Activated naive CD8-positive, alpha-beta T cell treated with anti-CD3 and anti-CD28 coated beads, Interleukin-2, amount 50 U/mL, for 16 hours (primary cell): ENCODE results near the gene CFDP1.

Source experiments
- DNase-seq: peaks from one replicate; pipeline ENCODE4 v3.0.0-alpha.2; 2020; ENCODE audit warnings: low read depth, low spot score

CFDP1 gene

DNA sequence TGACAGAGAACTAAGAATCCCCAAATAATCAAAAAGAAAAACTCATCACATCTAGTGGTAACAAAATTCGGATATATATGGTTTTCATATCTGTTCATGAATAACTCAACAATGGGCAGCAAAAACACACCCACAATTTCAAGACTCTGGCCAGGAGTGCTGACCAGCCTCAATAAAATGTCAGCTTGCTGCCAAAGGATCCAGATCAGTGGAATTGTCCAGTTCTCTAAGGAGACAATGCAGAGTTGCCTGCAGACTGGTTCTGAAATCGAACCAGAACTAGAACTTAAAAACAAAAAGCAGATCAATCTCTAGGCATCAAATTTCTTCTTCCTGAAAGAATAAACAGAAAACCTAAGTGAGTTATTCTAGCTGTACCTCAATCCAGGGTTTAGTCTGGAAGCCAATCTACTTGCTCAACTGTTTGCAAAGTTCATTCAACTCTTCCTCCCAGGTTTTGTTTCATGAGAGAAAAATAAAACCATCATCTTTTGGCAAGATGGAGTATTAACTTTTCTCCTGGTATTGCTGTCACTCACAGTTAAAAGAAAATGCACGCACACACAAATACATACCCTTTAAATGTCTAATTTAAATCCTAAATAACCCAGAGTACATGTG is 61.0 kb downstream of the CFDP1 start:
- DNase-seq: no peak

DNA sequence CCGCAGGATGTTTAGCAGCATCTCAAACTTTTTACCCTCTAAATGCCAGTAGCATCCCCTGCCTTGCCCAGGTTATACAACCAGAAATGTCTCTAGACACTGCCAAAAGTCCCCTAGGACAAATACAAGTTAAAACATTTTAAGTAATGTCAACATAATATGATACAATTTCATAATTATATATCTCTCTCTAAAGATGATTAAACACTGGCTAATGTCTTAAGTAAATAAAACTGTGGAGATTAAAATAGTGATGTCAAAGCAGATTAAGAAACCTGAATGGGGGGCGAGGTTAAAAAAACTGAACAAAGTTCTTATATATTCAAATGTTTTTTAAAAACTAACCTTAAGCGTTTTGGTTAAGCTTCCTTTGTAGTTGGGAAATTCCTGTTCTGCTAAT is 62.1 kb downstream of the CFDP1 start:
- DNase-seq: no peak

DNA sequence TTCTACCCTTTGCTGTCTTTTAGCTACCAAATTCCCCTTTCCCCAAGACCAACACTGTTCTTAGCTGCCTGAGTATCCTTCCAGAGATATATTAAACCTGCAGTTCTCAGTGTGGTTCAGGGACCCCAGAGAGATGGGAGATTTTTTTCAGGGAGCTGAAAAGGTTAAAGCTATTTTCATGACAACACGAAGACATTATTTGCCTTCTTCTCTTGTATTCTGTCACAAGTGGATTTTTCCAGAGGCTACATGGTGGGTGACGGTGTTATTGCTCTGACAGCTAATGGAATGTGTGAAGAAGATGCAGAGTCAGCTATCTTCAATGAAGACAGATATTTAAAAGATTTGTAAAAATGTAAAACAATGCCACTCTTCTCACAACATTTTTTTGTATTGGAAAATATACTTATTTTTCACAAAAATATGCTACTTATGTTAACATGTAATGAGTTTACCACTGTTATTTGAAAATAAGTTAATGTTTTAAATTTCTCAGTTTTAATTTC is 69.0 kb downstream of the CFDP1 start:
- no peak for DNase-seq

DNA sequence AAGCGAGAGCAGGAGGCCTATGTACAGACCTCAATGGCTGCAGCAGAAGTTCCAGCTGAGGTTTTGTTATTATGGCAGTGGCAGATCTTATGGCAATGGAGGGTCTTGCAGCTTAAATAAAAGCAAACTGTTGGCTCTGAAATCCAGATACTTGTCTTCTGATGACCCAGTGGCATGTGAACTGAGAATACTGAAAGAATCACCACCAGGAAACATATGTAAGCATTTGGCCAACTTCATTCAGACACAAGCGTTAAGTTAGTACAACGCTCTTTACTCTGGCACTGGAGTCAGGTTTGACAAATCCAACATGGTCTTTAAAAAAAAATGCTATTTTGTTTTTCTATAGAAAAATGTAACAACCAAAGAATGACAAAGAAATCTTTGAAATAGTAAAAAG is 70.5 kb downstream of the CFDP1 start:
- DNase-seq: no peak

DNA sequence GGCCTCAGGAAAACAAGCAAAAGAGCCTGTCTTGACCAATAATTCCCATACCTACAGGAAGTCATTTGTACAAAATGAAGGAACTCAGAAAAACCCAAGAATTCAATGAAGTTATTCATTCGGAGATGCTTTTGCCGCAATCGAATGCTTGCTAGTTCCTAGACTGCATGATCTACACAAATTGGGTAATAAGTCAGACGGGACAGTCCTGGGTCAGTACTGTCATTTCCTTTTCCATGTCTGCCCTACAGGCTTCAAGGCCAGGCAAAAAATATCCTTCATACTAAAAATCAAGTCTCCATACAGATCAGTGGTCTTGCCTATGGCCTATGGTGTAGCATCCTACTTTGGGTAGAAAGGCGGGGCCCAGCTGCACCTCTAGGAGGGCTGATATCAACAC is 71.4 kb downstream of the CFDP1 start:
- DNase-seq: no peak

DNA sequence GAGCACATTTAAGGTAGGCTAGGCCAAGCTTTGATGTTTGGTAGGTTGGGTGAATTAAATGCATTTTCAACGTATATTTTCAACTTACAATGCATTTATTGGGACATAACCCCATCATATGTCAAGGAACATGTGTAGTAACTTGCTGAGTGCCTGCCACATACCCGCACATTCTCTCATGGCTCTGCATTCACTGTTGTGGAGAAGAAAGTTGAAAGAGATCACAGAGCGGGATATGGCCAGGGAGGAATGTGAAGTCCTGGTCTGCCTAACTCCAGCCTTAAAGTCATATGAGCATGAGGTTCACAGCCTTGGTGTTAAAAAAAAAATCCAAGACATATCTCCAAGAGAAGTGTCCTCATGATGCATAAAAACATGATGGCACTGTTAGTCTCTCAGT is 79.1 kb downstream of the CFDP1 start:
- DNase-seq: no peak

DNA sequence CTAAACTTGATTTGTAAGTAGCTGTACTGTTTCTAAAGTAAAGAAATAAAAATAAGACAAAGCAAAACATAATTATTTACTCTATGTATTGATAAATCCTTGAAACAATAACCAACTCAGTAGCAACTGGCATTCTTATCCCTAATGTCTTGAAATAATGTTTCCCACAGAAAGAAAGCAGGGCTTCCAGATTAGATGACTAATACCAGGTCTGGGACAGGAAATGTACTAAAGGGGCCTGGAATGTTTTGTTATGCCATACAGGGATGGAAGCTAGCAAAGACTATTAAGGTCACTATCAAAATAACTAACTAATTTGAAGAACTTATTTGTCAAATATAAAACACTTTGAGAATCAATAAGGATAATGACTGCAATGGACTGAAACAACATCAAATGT is 82.1 kb downstream of the CFDP1 start:
- no peak for DNase-seq

DNA sequence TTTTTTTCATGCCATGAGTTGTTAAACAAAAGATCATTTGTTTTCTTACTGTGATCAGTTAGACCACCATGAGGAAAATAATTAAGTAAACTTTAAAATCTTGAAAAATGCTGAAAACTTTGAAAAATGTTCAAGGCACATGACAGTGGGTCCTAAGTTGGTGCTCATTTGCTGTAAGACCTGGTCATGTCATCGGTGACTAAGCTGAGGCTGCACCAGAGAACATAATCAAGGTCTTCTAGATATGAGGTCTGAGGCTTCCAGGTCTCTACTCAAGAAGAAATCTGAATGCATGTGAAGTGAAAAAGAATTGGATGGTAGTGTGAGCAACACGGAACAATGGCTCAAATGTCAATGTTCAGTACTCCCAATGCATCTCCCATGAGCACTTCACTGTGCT is 87.6 kb downstream of the CFDP1 start:
- no peak for DNase-seq

DNA sequence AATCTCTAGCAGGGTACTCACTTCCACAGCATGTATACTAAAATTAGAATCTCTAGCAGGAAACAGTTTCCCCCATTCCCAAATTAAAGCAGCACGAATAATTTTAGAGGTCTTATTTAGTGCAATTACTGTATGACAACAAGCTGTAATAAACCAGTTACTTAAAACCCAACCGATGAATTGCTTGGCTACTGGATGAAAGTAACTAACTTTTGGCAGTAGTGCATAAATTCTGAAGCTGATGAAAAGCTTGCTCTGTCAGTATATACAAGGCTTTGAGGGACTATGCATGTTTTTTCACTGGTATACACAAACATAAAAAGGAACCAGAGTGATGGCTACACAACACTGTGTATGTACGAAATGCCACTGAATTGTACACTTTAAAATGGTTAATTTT is 89.4 kb downstream of the CFDP1 start:
- DNase-seq: no peak

DNA sequence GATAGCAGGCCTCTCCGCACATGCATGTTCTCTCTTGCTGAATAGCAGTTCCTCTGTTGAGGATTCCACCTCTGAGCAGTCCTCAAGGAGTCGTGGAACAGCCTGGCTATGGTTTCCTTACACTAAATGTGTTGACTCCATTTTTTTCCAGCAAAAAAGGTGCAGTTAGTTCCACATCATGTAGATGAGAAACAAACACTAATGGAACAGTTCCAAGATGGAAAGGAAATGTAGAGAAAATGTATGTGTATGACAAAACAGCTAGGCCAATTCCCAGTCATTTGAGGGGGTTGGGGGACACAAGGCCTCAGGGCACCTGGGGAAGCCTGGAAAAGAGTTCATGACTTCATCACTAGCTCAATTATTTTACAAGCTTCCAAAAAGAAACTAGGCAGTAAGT is 90.0 kb downstream of the CFDP1 start:
- DNase-seq: no peak

DNA sequence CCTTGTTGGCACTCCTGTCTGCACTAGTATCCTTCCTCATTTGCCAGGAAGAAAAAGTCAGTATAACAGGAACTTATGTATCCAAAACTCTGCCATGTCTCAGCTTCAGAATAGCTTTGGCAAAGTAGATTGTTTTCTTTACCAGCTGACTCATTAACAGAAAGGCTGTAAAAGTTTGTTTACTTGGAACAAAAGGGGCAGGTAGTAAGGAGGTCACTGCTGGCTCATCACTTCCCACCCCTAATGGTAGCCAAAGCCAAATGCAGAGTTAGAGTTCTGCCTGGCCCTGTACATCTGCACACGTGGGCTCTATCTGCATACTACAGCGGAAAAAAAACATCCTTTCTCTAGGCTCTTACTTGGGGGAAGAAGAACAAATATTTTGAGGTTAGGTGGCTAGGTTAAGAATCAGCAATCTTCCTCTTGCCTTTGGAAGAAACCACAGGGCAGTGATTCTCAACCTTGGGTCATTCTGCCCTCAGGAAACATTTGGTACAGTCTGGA is 90.9 kb downstream of the CFDP1 start:
- no peak for DNase-seq

DNA sequence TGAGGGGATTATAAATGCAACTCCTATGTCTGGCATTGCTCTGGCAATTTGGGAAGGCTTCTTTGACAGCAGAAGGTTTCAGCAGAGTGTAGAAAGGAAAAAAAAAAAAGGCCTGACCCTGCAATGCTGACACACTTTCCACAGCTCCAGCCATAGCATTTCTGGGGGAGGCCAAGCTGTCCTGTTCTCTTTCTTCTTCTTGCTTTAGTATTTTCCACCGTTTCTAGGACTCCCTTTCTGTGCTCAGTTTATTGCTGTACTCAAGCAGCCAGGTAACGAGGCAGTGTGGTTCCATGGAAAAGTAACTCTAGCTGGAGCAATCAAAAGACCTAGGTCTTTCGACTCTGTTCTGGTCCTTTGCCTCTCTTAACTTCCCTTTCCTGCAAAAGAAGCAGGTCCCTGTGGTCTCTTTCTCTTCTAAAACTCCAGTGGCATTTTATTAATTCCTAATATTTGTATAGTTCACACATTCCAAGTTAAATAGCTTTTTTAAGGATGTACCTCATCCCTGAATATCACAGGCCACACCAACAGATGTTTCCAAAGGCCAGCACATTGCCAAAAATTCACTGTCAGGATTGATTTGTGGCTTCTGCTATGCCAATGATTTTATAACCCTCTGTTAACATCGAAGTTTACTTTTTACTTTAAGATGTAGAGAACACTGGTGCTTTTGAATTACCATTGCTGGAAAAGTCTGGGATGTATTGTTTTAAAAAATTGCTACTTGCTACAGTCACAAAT is 91.6 kb downstream of the CFDP1 start:
- DNase-seq: no peak

DNA sequence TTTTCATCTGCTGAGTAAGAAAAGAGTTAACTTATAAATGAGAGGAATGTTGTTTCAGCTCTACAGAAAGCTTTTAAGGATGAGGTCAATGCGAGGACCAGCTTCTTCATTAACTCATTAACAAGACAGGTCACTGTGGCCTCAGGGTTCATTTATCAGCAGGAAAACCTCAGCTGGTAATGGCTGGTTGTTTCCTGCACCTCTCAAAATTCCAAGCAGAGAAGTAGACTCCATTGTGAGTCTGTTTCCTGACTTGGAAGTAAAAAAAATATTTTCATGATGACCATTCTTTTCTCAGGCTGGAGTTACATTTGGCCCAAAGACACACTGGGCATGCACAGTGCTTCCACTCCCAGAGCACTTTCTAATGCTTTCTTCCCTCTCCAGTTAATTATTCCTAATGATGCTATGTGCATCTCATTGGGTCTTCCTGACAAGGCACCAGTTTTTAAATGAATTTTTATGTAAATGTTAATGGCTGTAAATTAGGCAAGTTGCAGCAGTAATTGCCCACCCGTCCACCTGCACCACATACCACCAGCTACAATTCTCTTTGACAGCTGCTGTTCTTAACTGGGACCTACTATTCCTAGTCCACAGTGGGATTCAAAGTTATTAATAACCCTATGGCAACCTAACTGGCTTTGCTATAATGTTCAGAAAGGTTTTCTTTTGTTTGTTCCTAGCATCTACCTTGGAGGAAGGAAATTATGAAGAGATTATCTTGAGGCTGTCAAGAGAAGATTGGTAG is 92.4 kb downstream of the CFDP1 start:
- DNase-seq: no peak

DNA sequence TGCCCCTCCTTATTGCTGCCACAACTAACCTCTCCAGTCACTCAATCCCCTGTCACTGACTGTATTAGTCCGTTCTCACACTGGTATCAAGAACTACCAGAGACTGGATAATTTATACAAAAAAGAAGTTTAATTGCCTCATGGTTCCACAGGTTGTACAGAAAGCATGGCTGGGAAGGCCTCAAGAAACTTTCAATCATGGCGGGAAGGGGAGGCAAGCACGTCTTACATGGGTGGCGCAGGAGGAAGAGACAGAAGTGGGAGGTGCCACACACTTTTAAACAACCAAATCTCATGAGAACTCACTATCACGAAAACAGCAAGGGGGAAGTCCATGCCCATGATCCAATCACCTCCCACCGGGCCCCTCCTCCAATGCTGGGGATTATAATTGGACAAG is 95.9 kb downstream of the CFDP1 start:
- DNase-seq: no peak

DNA sequence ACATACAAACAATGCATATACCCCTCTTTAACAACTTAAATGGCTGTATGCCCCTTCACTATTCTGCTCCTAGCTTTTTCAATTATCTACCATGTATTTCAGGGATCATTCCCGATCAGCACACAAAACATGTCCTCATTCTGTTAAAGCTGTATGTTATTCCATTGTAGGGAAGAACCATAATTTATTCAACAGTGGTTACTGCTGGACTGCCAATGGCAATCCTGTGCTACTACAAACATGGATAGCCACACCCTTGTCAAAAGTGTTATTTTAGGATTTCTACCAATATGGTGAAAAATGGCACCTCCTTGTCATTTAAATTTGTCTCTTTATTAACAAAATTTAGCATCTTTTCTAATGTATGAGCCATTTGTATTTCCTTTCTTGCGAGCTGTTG is 96.8 kb downstream of the CFDP1 start:
- DNase-seq: no peak

DNA sequence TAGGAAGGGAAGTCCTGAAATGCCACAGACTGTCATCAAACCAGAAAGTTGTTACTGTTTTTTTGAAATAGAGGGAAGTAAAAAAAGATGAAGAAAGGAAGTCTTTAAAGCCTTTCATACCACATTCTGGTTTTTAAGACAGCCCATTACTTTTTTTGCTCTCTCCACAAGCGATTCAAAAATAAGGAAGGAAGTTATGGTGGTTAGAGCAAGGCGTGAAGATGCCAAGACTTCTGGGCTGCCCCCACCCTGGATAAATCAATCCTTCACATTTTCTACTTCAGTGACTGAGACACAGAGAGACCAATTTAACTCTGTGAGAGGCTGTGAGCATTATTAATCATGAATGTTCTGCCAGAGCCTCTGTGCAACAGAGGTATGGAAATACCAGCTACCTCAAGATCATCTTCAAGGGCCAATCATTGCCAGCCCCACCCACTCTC is 99.6 kb downstream of the CFDP1 start:
- DNase-seq: no peak

DNA sequence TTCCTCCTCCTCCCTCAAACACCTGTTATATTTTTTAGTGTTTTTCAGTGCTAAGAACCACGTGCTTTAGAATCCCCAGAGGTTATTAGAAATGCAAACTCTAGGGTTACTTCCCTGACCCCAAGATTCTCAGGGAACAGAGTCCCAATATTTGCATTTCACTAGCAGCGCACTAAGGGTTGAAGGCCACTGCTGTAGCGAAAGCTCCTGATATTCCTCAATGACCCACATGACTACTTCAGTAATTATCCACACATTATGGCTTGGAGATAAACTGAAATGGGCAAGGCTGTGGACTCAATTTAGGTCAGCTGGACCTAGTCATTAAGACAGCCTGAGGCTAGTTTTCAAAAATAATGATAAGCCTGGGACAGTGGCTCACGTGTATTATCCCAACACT is 103.4 kb downstream of the CFDP1 start:
- no peak for DNase-seq

DNA sequence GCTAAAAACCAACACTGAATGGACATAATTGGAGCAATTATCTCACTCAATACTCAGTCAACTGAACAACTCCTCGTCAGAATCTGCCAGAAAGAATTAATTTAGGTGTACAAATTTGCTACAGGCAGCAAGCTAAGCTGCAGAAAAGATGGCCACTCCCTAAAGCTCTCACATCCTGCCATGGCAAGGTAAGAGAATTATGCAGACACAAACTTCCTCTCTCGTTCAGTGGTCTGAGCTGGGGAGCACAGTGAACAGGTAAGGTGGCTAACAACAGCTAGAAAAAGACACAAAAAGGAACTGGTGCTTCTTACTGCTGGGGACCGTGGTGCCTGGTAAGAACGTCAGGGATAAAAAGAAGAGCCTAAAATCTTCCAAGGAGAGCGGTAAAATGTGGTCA is 107.0 kb downstream of the CFDP1 start:
- DNase-seq: no peak

DNA sequence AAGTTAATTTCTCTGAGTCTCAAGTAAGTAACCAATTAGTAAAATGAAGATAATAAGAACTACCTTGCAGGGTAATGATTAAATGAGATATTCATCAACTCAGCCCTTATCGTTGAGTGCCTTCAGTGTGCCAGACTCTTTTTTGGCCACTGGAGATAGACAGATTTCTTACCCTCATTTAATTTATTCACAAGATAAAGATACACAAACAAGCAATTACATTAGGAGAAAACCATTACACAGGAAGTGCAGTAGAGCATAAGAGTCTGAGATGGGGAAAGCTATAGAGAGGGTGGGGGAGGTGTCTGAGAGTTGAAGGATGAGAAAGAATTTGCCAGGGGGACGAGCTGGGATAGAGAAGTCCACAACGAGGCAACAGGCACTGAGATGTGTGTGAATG is 109.4 kb downstream of the CFDP1 start:
- DNase-seq: no peak

DNA sequence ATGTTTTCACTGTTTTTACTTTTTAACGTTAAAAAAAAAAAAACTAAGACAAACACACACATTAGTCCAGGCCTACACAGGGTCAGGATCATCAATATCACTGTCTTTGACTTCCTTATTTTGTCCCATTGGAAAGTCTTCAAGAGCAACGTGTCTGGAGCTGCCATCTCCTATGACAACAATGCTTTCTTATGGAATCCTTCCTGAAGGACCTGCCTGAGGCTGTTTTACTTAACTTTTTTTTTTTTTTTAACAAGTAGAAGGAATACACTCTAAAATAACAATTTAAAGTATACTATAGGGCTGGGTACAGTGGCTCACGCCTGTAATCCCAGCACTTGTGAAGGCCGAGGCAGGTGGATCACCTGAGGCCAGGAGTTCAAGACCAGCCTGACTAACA is 110.1 kb downstream of the CFDP1 start:
- DNase-seq: no peak

DNA sequence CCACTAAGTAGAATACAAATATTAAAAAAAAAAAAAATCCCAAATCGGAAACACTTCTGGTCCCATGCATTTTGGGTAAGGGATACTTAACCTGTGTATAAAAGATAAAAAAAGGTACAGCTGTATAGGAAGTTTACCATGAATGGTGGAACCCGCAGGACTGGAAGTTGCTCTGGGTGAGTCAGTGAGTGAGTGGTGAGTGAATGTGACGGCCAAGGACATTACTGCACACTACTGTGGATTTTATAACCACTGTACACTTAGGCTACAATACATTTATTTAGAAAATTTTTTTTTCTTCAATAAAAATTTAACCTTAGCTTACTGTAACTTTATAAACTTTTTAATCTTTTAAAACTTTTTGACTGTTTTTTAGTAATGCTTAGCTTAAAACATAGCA is 110.6 kb downstream of the CFDP1 start:
- no peak for DNase-seq

DNA sequence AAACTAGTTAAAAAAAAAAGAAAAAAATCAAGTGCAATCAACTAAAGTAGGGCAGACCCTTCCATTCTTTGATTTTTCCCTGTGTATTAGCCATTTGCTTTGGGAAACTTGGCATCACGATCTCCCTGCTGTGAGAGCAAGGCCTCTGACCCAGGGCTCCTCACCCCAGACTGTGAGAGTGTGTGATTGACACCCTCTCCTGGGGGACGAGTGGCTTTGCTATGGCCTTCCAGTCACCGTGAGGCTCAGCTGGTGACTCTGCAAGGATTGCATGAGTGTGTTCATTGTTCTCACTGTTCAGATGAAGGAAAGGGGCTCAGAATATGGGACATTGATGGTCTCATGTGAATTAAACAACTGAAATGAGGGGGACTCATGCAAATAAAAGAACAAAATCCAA is 112.9 kb downstream of the CFDP1 start:
- DNase-seq: no peak
